Endothelial cell (in vitro differentiated cells): Measurements from ENCODE around the gene MEN1. TPM values are rescaled to one million over a fixed set of nuclear protein-coding genes. Genes with fewer than 3 reads are reported as not detected.
A peak's percentile ranks its signal among the peaks of the same experiment; 100 is the strongest.

Experiments
- DNase-seq: peaks from one replicate; pipeline ENCODE4 v3.0.0; 2021; ENCODE audit warnings: low spot score
- H3K27ac Mint-ChIP-seq: one replicate; pipeline ENCODE4 v1.8.0; 2021; ENCODE audit warnings: mixed read lengths, inconsistent platforms; ENCODE audit not compliant: unreplicated experiment
- H3K27me3 Mint-ChIP-seq: one replicate; pipeline ENCODE4 v1.8.0; 2021; ENCODE audit warnings: mild to moderate bottlenecking, moderate library complexity, mixed read lengths, inconsistent platforms; ENCODE audit not compliant: unreplicated experiment
- H3K36me3 Mint-ChIP-seq: one replicate; pipeline ENCODE4 v1.8.0; 2021; ENCODE audit warnings: mild to moderate bottlenecking, low read depth, mixed read lengths, inconsistent platforms; ENCODE audit not compliant: unreplicated experiment
- H3K4me1 Mint-ChIP-seq: one replicate; pipeline ENCODE4 v1.8.0; 2021; ENCODE audit warnings: mild to moderate bottlenecking, mixed read lengths, inconsistent platforms; ENCODE audit not compliant: unreplicated experiment
- H3K4me3 Mint-ChIP-seq: one replicate; pipeline ENCODE4 v1.8.0; 2021; ENCODE audit warnings: mild to moderate bottlenecking, mixed read lengths, inconsistent platforms; ENCODE audit not compliant: unreplicated experiment
- H3K9me3 Mint-ChIP-seq: one replicate; pipeline ENCODE4 v1.8.0; 2021; ENCODE audit warnings: mixed read lengths, inconsistent platforms; ENCODE audit not compliant: unreplicated experiment
- total RNA-seq: library from RNA; stranded (reverse); fragmentation: NEBNext Ultra II Directional; extraction: Animal tissue kit (Norgen Biotek cat#: 25700); gene quantifications from one replicate; pipeline ENCODE4 v1.2.1, GENCODE V29; 2021; ENCODE audit not compliant: unreplicated experiment
- TF ChIP-seq, protein P1 (sequence below): fragments of 200-600 bp; sonication (generic); IDR thresholded peaks from one replicate; pipeline ENCODE4 v1.5.0; 2021; ENCODE audit warnings: antibody characterized with exemption; ENCODE audit not compliant: unreplicated experiment

Gene MEN1
- total RNA-seq, 1 donor from 2014 or later: 56.3 TPM

DNA sequence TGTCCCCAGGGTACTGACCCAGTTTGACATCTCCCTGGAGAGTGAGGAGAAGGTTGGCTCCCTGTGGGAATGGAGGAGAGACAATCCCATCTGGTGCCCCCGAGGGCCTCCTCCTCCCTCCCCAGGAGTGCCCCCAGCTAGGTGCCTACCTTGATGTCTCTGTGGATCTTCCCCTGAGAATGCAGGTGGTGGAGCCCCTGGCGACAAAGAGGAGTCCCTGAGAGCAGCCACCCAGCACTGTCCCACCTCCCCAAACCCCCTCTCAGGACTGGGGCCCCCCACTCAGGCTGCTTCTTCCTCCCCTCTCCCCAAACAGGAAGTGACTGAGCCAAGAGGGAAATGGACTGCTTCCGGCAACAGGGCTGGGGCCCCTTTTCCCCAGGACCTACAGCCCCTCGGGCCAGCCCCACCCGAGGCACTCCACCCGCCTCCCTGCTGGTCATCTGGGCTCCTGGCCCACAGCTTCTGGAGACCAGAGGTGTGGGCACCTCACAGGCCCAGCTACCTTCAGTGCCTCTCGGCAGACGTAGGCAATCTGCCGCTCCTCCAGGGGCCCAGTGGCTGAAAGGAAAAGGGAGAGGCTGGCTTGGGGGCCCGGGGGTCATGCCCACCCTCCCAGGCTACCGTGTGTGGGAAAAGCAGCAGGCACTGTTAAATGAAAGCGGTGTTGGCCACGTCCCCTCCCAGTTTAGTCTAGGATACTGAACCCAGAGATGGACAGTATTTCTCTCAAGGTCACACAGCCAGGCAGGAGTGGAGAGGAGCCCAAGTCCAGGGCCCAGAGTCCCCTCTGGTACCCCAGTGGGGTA lies 8.6 kb downstream of the MEN1 start:
- Mint-ChIP-seq H3K4me1 (peaks cover 25% of the 10 kb centered on the region), H3K9me3 (no peaks in the 10 kb centered on the region), H3K36me3 (peaks cover 28% of the 10 kb centered on the region), H3K4me3 (peak overlapping the region; percentile 90), H3K27me3 (peaks cover 20% of the 10 kb centered on the region), H3K27ac (peak overlapping the region; percentile 84)
- TF ChIP-seq, protein P1, sequence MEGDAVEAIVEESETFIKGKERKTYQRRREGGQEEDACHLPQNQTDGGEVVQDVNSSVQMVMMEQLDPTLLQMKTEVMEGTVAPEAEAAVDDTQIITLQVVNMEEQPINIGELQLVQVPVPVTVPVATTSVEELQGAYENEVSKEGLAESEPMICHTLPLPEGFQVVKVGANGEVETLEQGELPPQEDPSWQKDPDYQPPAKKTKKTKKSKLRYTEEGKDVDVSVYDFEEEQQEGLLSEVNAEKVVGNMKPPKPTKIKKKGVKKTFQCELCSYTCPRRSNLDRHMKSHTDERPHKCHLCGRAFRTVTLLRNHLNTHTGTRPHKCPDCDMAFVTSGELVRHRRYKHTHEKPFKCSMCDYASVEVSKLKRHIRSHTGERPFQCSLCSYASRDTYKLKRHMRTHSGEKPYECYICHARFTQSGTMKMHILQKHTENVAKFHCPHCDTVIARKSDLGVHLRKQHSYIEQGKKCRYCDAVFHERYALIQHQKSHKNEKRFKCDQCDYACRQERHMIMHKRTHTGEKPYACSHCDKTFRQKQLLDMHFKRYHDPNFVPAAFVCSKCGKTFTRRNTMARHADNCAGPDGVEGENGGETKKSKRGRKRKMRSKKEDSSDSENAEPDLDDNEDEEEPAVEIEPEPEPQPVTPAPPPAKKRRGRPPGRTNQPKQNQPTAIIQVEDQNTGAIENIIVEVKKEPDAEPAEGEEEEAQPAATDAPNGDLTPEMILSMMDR: no peak
- peak; percentile 48 for DNase-seq

DNA sequence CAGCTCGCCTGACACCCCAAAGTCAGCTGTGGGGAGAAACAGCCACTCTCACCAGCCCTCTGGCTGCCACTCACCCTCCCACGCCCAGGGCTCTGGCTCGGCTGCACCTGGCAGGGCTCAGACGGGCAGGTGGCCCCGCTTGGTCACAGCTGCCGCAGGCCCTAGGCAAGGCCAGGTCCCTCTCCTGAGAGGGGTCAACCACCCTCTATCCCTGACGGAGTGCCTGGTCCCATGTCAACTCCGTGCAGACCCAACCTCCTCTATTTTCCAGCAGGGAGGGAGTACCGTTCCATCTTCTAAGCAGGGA lies 9.2 kb downstream of the MEN1 start:
- TF ChIP-seq, protein P1: no peak
- peaks cover 31% of the 10 kb centered on the region for H3K4me1 Mint-ChIP-seq
- peaks cover 17% of the 10 kb centered on the region for H3K27me3 Mint-ChIP-seq
- no peak overlapping the region for H3K27ac Mint-ChIP-seq
- H3K9me3 Mint-ChIP-seq: no peaks in the 10 kb centered on the region
- peaks cover 24% of the 10 kb centered on the region for H3K36me3 Mint-ChIP-seq
- peak overlapping the region; percentile 90 for H3K4me3 Mint-ChIP-seq
- DNase-seq: no peak

DNA sequence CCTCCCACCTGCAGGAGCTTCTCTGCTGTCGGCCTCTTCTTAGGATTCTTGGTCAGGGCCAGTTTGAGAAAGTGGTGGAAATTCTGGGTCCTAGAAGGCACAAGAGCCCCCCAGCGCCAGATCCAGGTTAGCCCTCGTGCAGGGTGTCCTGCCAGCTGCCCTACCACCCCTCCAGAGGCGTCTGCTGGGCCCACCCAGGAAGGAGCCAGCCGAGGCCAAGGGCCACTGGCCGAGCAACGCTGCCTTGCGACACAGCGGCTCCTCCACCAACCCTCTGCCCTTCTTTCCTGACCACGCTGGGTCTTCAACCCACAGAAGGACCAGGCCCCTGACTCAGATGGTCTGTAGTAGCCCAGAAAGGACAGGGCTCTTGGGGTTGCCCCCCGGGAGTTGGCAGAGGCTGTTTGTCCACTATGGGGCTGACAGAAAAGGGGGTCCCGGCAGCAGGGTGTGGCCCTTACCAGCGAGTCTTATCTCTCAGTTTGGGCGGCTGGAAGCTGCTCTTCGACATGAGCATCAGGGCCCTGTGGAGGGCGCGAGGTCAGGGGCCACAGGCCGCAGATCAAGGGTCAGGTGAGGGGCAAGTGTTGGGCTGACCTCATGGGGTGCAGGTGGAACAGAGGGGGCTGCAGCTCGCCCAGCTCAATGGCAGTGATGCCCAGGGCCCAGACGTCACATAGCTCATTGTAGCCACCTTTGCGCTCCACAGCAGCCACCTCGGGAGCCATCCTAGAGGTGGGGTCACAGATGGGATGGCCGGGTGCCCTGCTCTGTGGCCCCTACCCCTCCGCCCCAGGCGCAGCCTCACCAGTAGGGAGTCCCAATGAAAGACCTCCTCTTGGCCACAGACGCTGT lies 9.8 kb downstream of the MEN1 start:
- DNase-seq: no peak
- peaks cover 25% of the 10 kb centered on the region for H3K36me3 Mint-ChIP-seq
- H3K4me3 Mint-ChIP-seq: peak overlapping the region; percentile 90
- peak overlapping the region; percentile 61 for H3K27ac Mint-ChIP-seq
- H3K9me3 Mint-ChIP-seq: no peaks in the 10 kb centered on the region
- H3K27me3 Mint-ChIP-seq: peaks cover 14% of the 10 kb centered on the region
- TF ChIP-seq, protein P1: no peak
- peaks cover 36% of the 10 kb centered on the region for H3K4me1 Mint-ChIP-seq

DNA sequence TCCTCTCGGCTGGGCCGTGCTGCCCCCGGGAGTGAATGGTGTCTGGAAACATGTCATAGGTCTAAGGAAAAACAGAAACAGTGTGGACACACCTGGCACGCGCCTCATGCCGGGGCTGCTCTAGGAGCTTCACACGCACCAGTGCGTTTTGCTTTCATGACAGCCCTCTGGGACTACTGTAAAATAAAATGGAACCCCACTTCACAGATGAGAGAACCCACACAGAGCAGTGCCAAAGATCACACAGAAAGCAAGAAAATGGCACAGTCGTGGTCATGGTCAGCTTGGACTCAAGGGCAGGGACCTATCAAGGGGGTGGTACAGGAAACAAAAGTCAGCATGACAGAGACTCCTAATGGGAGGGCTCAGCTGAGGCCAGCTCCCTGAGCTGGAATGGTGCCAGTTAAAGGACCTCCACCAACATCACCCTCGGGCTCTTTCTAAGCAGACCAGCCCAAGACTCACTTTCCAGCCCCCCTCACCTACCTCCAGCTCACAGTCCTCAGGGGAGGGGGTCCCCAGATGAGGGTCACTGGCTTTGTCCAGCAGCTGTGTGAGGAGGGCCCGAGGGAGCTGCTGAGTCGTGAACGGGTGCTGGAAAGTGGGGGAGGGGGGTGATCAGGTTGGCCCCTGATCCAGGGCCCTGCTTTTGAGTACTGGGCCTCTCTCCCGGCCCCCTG lies 10.6 kb downstream of the MEN1 start:
- TF ChIP-seq, protein P1: no peak
- H3K4me1 Mint-ChIP-seq: peaks cover 40% of the 10 kb centered on the region
- peak overlapping the region; percentile 66 for H3K27ac Mint-ChIP-seq
- H3K4me3 Mint-ChIP-seq: peak overlapping the region; percentile 83
- peaks cover 25% of the 10 kb centered on the region for H3K36me3 Mint-ChIP-seq
- peaks cover 17% of the 10 kb centered on the region for H3K27me3 Mint-ChIP-seq
- H3K9me3 Mint-ChIP-seq: no peaks in the 10 kb centered on the region
- DNase-seq: no peak
